SK-N-SH treated with all-trans-retinoic acid at 6 μM for 48 hours (cell line): Measurements from ENCODE around the gene SLC17A9.

Source experiments
- ATAC-seq: fragments of 200-7000 bp; cut with Tn5 transposase; 3 replicates; pipeline ENCODE4 v1.9.1; 2020; ENCODE audit warnings: mild to moderate bottlenecking, moderate library complexity
- BACH2 ChIP-seq: fragments of 250-450 bp; sonication (Bioruptor Pico); IDR thresholded peaks from 2 replicates; pipeline ENCODE4 v1.9.0; 2021; ENCODE audit warnings: mild to moderate bottlenecking, borderline replicate concordance
- CREB5 ChIP-seq: fragments of 250-450 bp; sonication (Bioruptor Pico); IDR thresholded peaks from 2 replicates; pipeline ENCODE4 v1.5.1; 2020; ENCODE audit warnings: low read depth, mild to moderate bottlenecking, moderate library complexity
- CSDC2 ChIP-seq: fragments of 250-450 bp; sonication (Bioruptor Pico); IDR thresholded peaks from 2 replicates; pipeline ENCODE4 v1.5.0; 2020; ENCODE audit warnings: mild to moderate bottlenecking, moderate library complexity
- CSRNP3 ChIP-seq: fragments of 250-450 bp; sonication (Bioruptor Pico); IDR thresholded peaks from 2 replicates; pipeline ENCODE4 v1.5.1; 2021; ENCODE audit warnings: mild to moderate bottlenecking, moderate library complexity
- ESRRG ChIP-seq: fragments of 250-450 bp; sonication (Bioruptor Pico); IDR thresholded peaks from 2 replicates; pipeline ENCODE4 v1.6.1; 2021; ENCODE audit warnings: mild to moderate bottlenecking
- GLIS3 ChIP-seq: fragments of 250-450 bp; sonication (Bioruptor Pico); IDR thresholded peaks from 2 replicates; pipeline ENCODE4 v1.5.0; 2020; ENCODE audit warnings: mild to moderate bottlenecking, moderate library complexity
- ISL1 ChIP-seq: fragments of 250-450 bp; sonication (Bioruptor Pico); IDR thresholded peaks from 2 replicates; pipeline ENCODE4 v2.1.2; 2022; ENCODE audit warnings: mild to moderate bottlenecking, moderate library complexity
- OSR1 ChIP-seq: fragments of 250-450 bp; sonication (Bioruptor Pico); IDR thresholded peaks from 2 replicates; pipeline ENCODE4 v1.8.0; 2022; ENCODE audit warnings: moderate library complexity, mild to moderate bottlenecking, inconsistent platforms
- PATZ1 ChIP-seq: fragments of 250-450 bp; sonication (Bioruptor Pico); IDR thresholded peaks from 2 replicates; pipeline ENCODE4 v1.8.0; 2020; ENCODE audit warnings: mild to moderate bottlenecking, moderate library complexity, borderline replicate concordance
- POU6F1 ChIP-seq: fragments of 250-450 bp; sonication (Bioruptor Pico); IDR thresholded peaks from 2 replicates; pipeline ENCODE4 v1.8.0; 2021; ENCODE audit warnings: low read depth, mild to moderate bottlenecking, moderate library complexity, borderline replicate concordance
- PPARA ChIP-seq: fragments of 250-450 bp; sonication (Bioruptor Pico); IDR thresholded peaks from 2 replicates; pipeline ENCODE4 v1.5.0; 2020; ENCODE audit warnings: mild to moderate bottlenecking, borderline replicate concordance
- RARB ChIP-seq: fragments of 250-450 bp; sonication (Bioruptor Pico); IDR thresholded peaks from 2 replicates; pipeline ENCODE4 v1.8.0; 2021; ENCODE audit warnings: mild to moderate bottlenecking, moderate library complexity
- SNAI2 ChIP-seq: fragments of 250-450 bp; sonication (Bioruptor Pico); IDR thresholded peaks from 2 replicates; pipeline ENCODE4 v1.5.0; 2020; ENCODE audit warnings: mild to moderate bottlenecking, moderate library complexity
- TCF4 ChIP-seq: fragments of 250-450 bp; sonication (Bioruptor Pico); IDR thresholded peaks from 2 replicates; pipeline ENCODE4 v1.8.0; 2021; ENCODE audit warnings: mild to moderate bottlenecking, moderate library complexity, borderline replicate concordance
- TOX ChIP-seq: fragments of 250-450 bp; sonication (Bioruptor Pico); IDR thresholded peaks from 2 replicates; pipeline ENCODE4 v1.8.0; 2021; ENCODE audit warnings: mild to moderate bottlenecking, moderate library complexity, borderline replicate concordance
- TSHZ2 ChIP-seq: fragments of 250-450 bp; sonication (Bioruptor Pico); IDR thresholded peaks from 2 replicates; pipeline ENCODE4 v1.5.0; 2020; ENCODE audit warnings: mild to moderate bottlenecking, moderate library complexity
- ZC3H10 ChIP-seq: fragments of 250-450 bp; sonication (Bioruptor Pico); IDR thresholded peaks from 2 replicates; pipeline ENCODE4 v1.5.1; 2021; ENCODE audit warnings: mild to moderate bottlenecking, moderate library complexity
- ZFP3 ChIP-seq: fragments of 250-450 bp; sonication (Bioruptor Pico); IDR thresholded peaks from 2 replicates; pipeline ENCODE4 v1.5.0; 2020; ENCODE audit warnings: mild to moderate bottlenecking, moderate library complexity
- ZFP30 ChIP-seq: fragments of 450-650 bp; formaldehyde crosslinking; IDR thresholded peaks from 2 replicates; pipeline ENCODE4 v1.5.0; 2022; ENCODE audit warnings: mild to moderate bottlenecking, moderate library complexity
- ZNF565 ChIP-seq: fragments of 450-650 bp; formaldehyde crosslinking; conservative IDR thresholded peaks from 2 replicates; pipeline ENCODE4 v1.5.0; 2020; ENCODE audit warnings: low read depth, mild to moderate bottlenecking, moderate library complexity
- ZNF70 ChIP-seq: fragments of 450-650 bp; formaldehyde crosslinking; IDR thresholded peaks from 2 replicates; pipeline ENCODE4 v1.5.0; 2020; ENCODE audit warnings: mild to moderate bottlenecking, moderate library complexity
- ZNF8 ChIP-seq: fragments of 450-650 bp; formaldehyde crosslinking; IDR thresholded peaks from 2 replicates; pipeline ENCODE4 v1.5.0; 2020; ENCODE audit warnings: mild to moderate bottlenecking, moderate library complexity

The SLC17A9 gene

GRCh38 chr20:62952373-62952967 is at the start of gene SLC17A9:
Gene SLC17A9 (plus strand): TSS chr20:62952709. CDS start chr20:62952831, 122 bp downstream.
- no peak for TF ChIP-seq CSDC2 (CRISPR knock-in tag)
- no peak for TF ChIP-seq PPARA (CRISPR knock-in tag)
- no peak for TF ChIP-seq BACH2 (CRISPR knock-in tag)
- TF ChIP-seq GLIS3 (CRISPR knock-in tag) = no peak
- no peak for TF ChIP-seq SNAI2
- TF ChIP-seq CSRNP3 = no peak
- TF ChIP-seq ZC3H10 (CRISPR knock-in tag) = no peak
- no peak for TF ChIP-seq POU6F1 (CRISPR knock-in tag)
- TF ChIP-seq OSR1 (CRISPR knock-in tag) = no peak
- no peak for ATAC-seq

DNA sequence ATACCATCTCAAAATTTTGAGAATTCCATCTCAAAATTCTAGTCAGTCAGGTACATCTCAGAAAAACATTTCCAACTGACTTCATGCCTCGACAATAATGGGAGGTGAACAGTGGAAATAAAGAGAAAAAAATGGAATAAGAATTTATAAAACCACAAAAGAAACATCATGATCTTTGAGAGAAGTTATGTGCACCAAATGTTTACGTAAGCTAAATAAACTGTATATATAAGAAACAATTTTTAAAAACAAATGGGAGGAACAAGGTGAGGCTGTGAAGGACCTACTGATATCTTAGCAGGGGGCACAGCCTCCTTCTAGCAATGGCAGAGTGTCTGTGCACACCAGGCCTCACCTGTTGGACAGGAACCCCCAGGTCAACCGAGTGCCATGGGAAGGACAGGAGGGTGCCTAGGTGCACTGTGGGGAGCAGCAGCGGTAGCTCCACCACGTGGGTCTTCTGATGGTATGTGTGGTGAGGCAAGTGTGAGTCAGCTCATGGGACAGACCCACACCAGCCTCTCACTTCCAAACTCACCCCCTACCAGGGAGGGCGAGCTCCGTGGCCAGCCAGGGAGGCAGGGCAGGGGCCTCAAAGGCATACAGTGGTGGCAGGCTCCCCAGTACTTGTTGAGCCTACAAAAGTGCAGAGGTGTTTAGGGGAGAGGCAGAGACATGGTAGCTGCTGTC is 49.4 kb upstream of the SLC17A9 start:
- TF ChIP-seq CSRNP3 (no peak), ESRRG (CRISPR knock-in tag) (no peak), BACH2 (CRISPR knock-in tag) (no peak), ZNF8 (no peak), CSDC2 (CRISPR knock-in tag) (no peak), TCF4 (CRISPR knock-in tag) (no peak), ZFP30 (CRISPR knock-in tag) (no peak)
- TF ChIP-seq, all 23 proteins: peak for 0
- ATAC-seq = no peak

DNA sequence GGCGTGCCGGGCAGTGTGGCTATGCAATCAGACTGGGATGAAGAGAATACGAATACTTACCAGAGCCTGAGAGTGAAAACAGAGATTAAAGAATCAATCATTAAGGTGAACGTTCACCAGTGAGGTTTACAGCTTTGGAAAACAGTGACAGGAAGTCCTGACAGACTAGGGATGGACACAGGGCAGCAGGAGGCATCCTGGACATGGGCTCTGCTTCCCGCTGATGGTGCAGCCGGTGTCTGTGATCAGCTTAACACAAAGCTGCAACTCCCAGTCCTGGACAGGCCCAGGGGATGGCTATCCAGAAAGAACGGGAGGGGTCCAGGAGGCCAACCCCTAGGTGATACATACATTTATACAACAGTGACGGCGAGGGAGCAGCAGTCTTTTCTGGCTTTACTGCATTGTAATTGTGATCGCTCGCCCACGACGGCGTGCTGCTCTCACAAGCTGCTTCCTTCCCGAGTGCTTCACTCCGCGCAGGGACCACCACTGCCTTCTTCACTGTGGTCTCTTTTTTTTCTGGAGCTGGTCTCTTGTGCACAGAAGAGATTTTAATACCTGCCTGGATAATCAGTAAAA is 46.9 kb upstream of the SLC17A9 start:
- no peak for ATAC-seq
- no peak for TF ChIP-seq BACH2 (CRISPR knock-in tag)
- TF ChIP-seq ZNF70 (CRISPR knock-in tag) = no peak
- no peak for TF ChIP-seq TSHZ2
- TF ChIP-seq CSRNP3 = no peak
- no peak for TF ChIP-seq CSDC2 (CRISPR knock-in tag)
- TF ChIP-seq GLIS3 (CRISPR knock-in tag) = no peak
- no peak for TF ChIP-seq ZFP3
- TF ChIP-seq CREB5 (CRISPR knock-in tag) = no peak
- no peak for TF ChIP-seq TOX (CRISPR knock-in tag)
- TF ChIP-seq TCF4 (CRISPR knock-in tag) = no peak
- no peak for TF ChIP-seq ISL1 (CRISPR knock-in tag)
- no peak for TF ChIP-seq SNAI2
- TF ChIP-seq POU6F1 (CRISPR knock-in tag) = no peak
- no peak for TF ChIP-seq ESRRG (CRISPR knock-in tag)
- no peak for TF ChIP-seq PATZ1 (CRISPR knock-in tag)
- TF ChIP-seq ZNF565 = no peak
- TF ChIP-seq RARB = no peak
